GM12874 (cell line): ENCODE data around the gene FERD3L.

Source experiments
- CTCF ChIP-seq: IDR thresholded peaks from 2 replicates; pipeline ENCODE4 v1.5.1; 2011; ENCODE audit warnings: low read depth, mild to moderate bottlenecking, control low read depth, low read length, moderate library complexity; ENCODE audit not compliant: insufficient read depth

Gene FERD3L

GRCh38 chr7:19144661-19145433 lies at the start of gene FERD3L:
Gene FERD3L, minus strand, starts transcription at chr7:19145421. Its CDS starts 59 bp downstream, at chr7:19145362.
- no peak for TF ChIP-seq CTCF

GRCh38 chr7:19181634-19182033 lies 36.4 kb upstream of the FERD3L start:
- TF ChIP-seq CTCF: no peak

- no peak for TF ChIP-seq CTCF
These were observed 33.4 kb upstream of the FERD3L start for GRCh38 chr7:19178595-19178994.

- TF ChIP-seq CTCF: no peak
These were observed 32.0 kb upstream of the FERD3L start for GRCh38 chr7:19177269-19177668.

GRCh38 chr7:19175241-19175640 lies 30.0 kb upstream of the FERD3L start:
- TF ChIP-seq CTCF: no peak

GRCh38 chr7:19161671-19162070 lies 16.4 kb upstream of the FERD3L start:
- TF ChIP-seq CTCF: no peak

GRCh38 chr7:19146699-19147098 lies 1.5 kb upstream of the FERD3L start:
- TF ChIP-seq CTCF: no peak
